Keratinocyte (primary cell): ENCODE measurements around the gene MEFV. TPM values are rescaled to one million over a fixed set of nuclear protein-coding genes. Genes with fewer than 3 reads are reported as not detected.

Experiments
- DNase-seq: peaks from one replicate; pipeline ENCODE4 v3.0.0-alpha.2; 2011; ENCODE audit warnings: low read depth, missing footprints, low spot score
- FAIRE-seq: peaks from 2 replicates; lab custom pipeline; 2011; peaks lifted over from hg19 to GRCh38; lab: Jason Lieb, UNC
- H2AFZ ChIP-seq: 2 replicates; pipeline ENCODE4 v1.6.0; 2012; ENCODE audit warnings: low read length, control low read depth, inconsistent platforms; ENCODE audit not compliant: control insufficient read depth
- H3K27ac ChIP-seq: 2 replicates; pipeline ENCODE4 v1.5.1; 2011; ENCODE audit warnings: low read length; ENCODE audit not compliant: control insufficient read depth, insufficient read depth
- H3K27me3 ChIP-seq: 3 replicates; pipeline ENCODE4 v1.6.0; 2011; ENCODE audit warnings: low read length; ENCODE audit not compliant: control insufficient read depth, insufficient read depth; ENCODE audit errors: extremely low read depth
- H3K36me3 ChIP-seq, 2 experiments: 2 replicates in 1 of 2; 3 replicates in 1 of 2; pipeline ENCODE4 v1.5.1; 2011; ENCODE audit warnings: low read length in 2 of 2, mild to moderate bottlenecking in 1 of 2; ENCODE audit not compliant: control insufficient read depth in 2 of 2, insufficient read depth in 2 of 2; ENCODE audit errors: extremely low read depth in 1 of 2
- H3K4me1 ChIP-seq: 3 replicates; pipeline ENCODE4 v1.5.1; 2011; ENCODE audit warnings: low read length; ENCODE audit not compliant: control insufficient read depth, insufficient read depth; ENCODE audit errors: extremely low read depth
- H3K4me2 ChIP-seq: 3 replicates; pipeline ENCODE4 v1.6.0; 2011; ENCODE audit warnings: low read depth, low read length; ENCODE audit not compliant: control insufficient read depth, insufficient read depth; ENCODE audit errors: extremely low read depth
- H3K4me3 ChIP-seq, 3 experiments: fragments of 200-600 bp in 1 of 3; sonication (generic) in 1 of 3; 2 replicates in 2 of 3; 3 replicates in 1 of 3; pipeline ENCODE4 v1.5.1; 2011 to 2016; ENCODE audit warnings: low read length in 3 of 3, mild to moderate bottlenecking in 3 of 3, control low read depth in 2 of 3, inconsistent platforms in 1 of 3, low read depth in 1 of 3, mixed read lengths in 1 of 3, mixed run types in 1 of 3, moderate library complexity in 1 of 3; ENCODE audit not compliant: control insufficient read depth in 2 of 3, insufficient read depth in 2 of 3; ENCODE audit errors: extremely low read depth in 1 of 3
- H3K79me2 ChIP-seq: 2 replicates; pipeline ENCODE4 v1.6.0; 2012; ENCODE audit warnings: low read length; ENCODE audit not compliant: control insufficient read depth, insufficient read depth
- H3K9ac ChIP-seq: 3 replicates; pipeline ENCODE4 v1.6.0; 2011; ENCODE audit warnings: low read length; ENCODE audit not compliant: control insufficient read depth, insufficient read depth; ENCODE audit errors: extremely low read depth
- H3K9me1 ChIP-seq: 3 replicates; pipeline ENCODE4 v1.6.0; 2011; ENCODE audit warnings: low read length; ENCODE audit not compliant: control insufficient read depth, insufficient read depth; ENCODE audit errors: extremely low read depth
- H3K9me3 ChIP-seq: 2 replicates; pipeline ENCODE4 v1.5.1; 2012; ENCODE audit warnings: low read depth, low read length; ENCODE audit not compliant: control insufficient read depth
- H4K20me1 ChIP-seq: 3 replicates; pipeline ENCODE4 v1.6.0; 2011; ENCODE audit warnings: low read length; ENCODE audit not compliant: control insufficient read depth, insufficient read depth; ENCODE audit errors: extremely low read depth
- CTCF ChIP-seq, 3 experiments: IDR thresholded peaks in 1 of 3; conservative IDR thresholded peaks in 1 of 3; optimal IDR thresholded peaks in 1 of 3; 2 replicates in 2 of 3; 3 replicates in 1 of 3; pipeline versions ENCODE3 to v1.5.1; 2011; ENCODE audit warnings: low read length in 3 of 3, mild to moderate bottlenecking in 3 of 3, moderate library complexity in 2 of 3, control low read depth in 1 of 3, inconsistent platforms in 1 of 3; ENCODE audit not compliant: insufficient read depth in 2 of 3; ENCODE audit errors: extremely low read depth in 1 of 3
- EZH2 ChIP-seq: IDR thresholded peaks from one replicate; pipeline ENCODE4 v1.6.1; 2012; ENCODE audit warnings: inconsistent platforms, mild to moderate bottlenecking, low read length, moderate library complexity
- dilution Hi-C: fragments of 300-500 bp; cut with MboI; formaldehyde crosslinking; loops from one replicate; pipeline ENCODE4 v1.7.0; 2020; ENCODE audit warnings: low sequenced_read_pairs; ENCODE audit not compliant: extremely low pct_ligation_motif_present
- polyA plus RNA-seq, 5 experiments: library from polyadenylated mRNA; depleted of rRNA in 3 of 5; stranded (reverse) in 3 of 5; stranded (forward) in 1 of 5; unstranded in 1 of 5; fragments of >200 nt; gene quantifications; 1 replicate in 1 of 5; 2 replicates in 3 of 5; 3 replicates in 1 of 5; pipeline versions ENCODE4 v1.2.1 to v1.2.3, GENCODE V29; 2011 to 2012; ENCODE audit warnings: missing spikeins in 2 of 5, low read depth in 1 of 5, low replicate concordance in 1 of 5

MEFV gene
- polyA plus RNA-seq, 1 donor (not counting 4 experiments of a cell fraction or from before 2014, with no cell fraction given), result not detected

DNA sequence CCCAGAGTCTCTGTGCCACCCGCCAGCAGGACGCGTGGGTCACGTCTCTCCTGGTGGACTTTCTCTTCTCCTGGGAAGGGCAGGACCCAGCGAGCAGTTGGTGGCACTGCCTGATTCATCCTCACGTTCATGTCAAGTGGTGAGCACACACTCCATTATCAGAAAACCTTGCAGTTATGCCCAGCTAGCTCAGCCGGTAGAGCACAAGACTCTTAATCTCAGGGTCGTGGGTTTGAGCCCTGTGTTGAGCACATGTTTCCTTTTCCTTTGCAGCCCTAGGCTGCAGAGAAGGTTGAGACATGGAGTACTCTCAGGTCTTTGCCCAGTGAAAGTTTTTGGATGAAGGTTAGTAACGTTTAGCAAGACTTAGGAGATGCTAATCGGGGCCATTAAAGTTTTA lies 60.5 kb downstream of the MEFV start:
- no peak overlapping the region for H3K4me2 ChIP-seq
- no peak overlapping the region for H3K9ac ChIP-seq
- no peaks in the 10 kb centered on the region for H3K9me3 ChIP-seq
- DNase-seq, result no peak
- no peak overlapping the region for H3K4me3 ChIP-seq
- no peaks in the 10 kb centered on the region for H4K20me1 ChIP-seq
- no peak overlapping the region for H3K27ac ChIP-seq
- dilution Hi-C loops, result no loop called here
- no peaks in the 10 kb centered on the region for H3K27me3 ChIP-seq
- H2AFZ ChIP-seq, result no peak overlapping the region
- H3K79me2 ChIP-seq, result no peaks in the 10 kb centered on the region
- H3K9me1 ChIP-seq, result no peaks in the 10 kb centered on the region
- FAIRE-seq, result no peak
- peaks cover 3% of the 10 kb centered on the region for H3K4me1 ChIP-seq
- H3K36me3 ChIP-seq, result no peaks in the 10 kb centered on the region
- TF ChIP-seq EZH2 (no peak), CTCF (optimal IDR thresholded peaks at IDR 0.05 in 1 of 3, IDR thresholded peaks at IDR 0.05 in 1 of 3, conservative IDR thresholded peaks at IDR 0.05 in 1 of 3; ENCODE audit: extremely low read depth in 1 of 3, insufficient read depth in 2 of 3, low read length in 3 of 3) (no peak)

DNA sequence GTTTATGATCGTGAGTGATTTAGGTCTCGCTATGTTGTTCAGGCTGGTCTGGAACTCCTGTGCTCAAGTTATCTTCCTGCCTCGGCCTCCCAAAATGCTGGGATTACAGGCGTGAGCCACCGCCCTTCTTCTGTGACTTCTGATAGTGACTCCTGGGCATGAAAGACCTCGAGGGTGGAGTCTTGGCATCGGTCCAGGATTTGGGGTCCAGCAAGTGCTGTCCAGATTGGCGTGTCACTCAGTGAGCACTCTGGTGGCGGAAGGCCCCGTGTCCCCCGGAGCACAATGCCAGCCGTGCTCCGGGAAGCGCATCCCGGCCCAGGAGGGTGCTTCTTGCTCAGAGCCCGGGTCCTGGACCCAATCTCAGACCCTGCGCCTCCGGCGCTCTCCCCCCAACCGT lies 61.6 kb downstream of the MEFV start:
- DNase-seq (no peak), FAIRE-seq (no peak)
- dilution Hi-C loops, result no loop called here
- Histone ChIP-seq H4K20me1 (no peaks in the 10 kb centered on the region), H3K9me3 (no peaks in the 10 kb centered on the region), H3K9ac (no peak overlapping the region), H3K9me1 (no peaks in the 10 kb centered on the region), H3K4me1 (peaks cover 7% of the 10 kb centered on the region), H3K36me3 (no peaks in the 10 kb centered on the region), H3K79me2 (no peaks in the 10 kb centered on the region), H3K27me3 (no peaks in the 10 kb centered on the region), H3K4me3 (no peak overlapping the region), H2AFZ (no peak overlapping the region), H3K4me2 (no peak overlapping the region), H3K27ac (no peak overlapping the region)
- TF ChIP-seq CTCF (optimal IDR thresholded peaks at IDR 0.05 in 1 of 3, IDR thresholded peaks at IDR 0.05 in 1 of 3, conservative IDR thresholded peaks at IDR 0.05 in 1 of 3; ENCODE audit: extremely low read depth in 1 of 3, insufficient read depth in 2 of 3, low read length in 3 of 3) (no peak), EZH2 (no peak)
